ENCODE results near the gene GNAQ.

DNA sequence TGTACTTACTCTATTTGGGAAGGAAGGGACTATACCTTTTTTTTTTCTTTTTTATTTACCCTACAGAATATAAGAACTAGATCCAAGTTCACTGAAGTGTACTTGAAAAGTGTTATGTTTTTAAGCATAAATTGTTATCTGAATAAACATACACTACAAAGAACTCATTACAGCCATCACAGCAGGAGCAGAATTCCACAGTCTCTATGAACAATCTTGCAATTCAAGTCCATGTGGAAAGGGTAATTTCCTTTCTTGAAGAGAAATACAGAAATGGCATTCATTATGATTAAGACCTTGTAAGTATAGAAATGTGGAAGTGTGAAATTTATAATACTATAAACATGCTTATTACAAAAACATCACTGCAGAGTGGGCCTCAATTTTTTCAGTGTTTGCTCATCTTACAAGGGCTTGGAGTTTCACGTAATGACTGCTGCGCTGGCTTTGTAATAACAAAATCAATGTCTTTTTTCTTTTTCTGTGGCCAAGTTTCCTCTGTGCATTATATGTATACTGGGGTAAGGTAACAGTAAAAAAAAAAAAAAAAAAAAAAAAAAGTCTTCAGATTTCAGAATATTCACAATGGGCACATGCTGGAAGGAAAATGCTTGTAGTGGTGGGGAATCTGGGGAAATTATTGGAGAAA lies 306.4 kb downstream of the GNAQ start:
- TF ChIP-seq EP300 (IDR thresholded peaks at IDR 0.05) (no peak), POLR2A (IDR thresholded peaks at IDR 0.05; ENCODE audit: low read depth) (no peak), POLR2AphosphoS5 (IDR thresholded peaks at IDR 0.05) (no peak)
- TF ChIP-seq, protein P1, sequence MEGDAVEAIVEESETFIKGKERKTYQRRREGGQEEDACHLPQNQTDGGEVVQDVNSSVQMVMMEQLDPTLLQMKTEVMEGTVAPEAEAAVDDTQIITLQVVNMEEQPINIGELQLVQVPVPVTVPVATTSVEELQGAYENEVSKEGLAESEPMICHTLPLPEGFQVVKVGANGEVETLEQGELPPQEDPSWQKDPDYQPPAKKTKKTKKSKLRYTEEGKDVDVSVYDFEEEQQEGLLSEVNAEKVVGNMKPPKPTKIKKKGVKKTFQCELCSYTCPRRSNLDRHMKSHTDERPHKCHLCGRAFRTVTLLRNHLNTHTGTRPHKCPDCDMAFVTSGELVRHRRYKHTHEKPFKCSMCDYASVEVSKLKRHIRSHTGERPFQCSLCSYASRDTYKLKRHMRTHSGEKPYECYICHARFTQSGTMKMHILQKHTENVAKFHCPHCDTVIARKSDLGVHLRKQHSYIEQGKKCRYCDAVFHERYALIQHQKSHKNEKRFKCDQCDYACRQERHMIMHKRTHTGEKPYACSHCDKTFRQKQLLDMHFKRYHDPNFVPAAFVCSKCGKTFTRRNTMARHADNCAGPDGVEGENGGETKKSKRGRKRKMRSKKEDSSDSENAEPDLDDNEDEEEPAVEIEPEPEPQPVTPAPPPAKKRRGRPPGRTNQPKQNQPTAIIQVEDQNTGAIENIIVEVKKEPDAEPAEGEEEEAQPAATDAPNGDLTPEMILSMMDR (IDR thresholded peaks at IDR 0.05) = no peak
